Lower leg skin (tissue), 3 donors: ENCODE data around the gene DPP6.

Source experiments
- POLR2A ChIP-seq, 2 donors: fragments of 450-650 bp; IDR thresholded peaks; one replicate each; pipeline ENCODE4 v1.6.1; 2016 to 2017; ENCODE audit warnings: antibody characterized with exemption in 2 of 2, mild to moderate bottlenecking in 1 of 2, moderate library complexity in 1 of 2
- TF ChIP-seq, protein P1 (sequence below), 3 donors: fragments of 450-650 bp; IDR thresholded peaks; one replicate each; pipeline ENCODE4 v1.5.1; 2016; ENCODE audit warnings: antibody characterized with exemption in 3 of 3, mild to moderate bottlenecking in 3 of 3, moderate library complexity in 2 of 3

DNA sequence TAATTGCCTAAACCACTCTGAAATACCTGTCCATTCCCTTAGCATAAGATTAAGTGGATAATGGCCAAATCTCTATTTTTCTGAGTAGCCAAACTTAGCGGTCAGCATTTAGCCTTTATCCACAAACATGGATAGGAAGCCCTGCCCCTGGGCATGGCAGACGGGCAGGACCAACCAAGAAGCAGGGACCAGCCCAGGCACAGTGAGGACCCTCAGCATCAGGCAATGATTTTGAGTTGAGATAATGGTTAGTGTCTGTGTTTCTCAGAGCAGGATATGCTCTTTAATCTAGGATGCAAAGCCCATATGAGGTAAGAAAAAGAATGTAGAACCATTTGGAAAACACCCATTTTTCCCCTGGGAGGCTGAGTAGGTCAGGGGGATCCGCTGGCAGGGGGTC is 131.7 kb downstream of the DPP6 start:
- TF ChIP-seq, protein P1, sequence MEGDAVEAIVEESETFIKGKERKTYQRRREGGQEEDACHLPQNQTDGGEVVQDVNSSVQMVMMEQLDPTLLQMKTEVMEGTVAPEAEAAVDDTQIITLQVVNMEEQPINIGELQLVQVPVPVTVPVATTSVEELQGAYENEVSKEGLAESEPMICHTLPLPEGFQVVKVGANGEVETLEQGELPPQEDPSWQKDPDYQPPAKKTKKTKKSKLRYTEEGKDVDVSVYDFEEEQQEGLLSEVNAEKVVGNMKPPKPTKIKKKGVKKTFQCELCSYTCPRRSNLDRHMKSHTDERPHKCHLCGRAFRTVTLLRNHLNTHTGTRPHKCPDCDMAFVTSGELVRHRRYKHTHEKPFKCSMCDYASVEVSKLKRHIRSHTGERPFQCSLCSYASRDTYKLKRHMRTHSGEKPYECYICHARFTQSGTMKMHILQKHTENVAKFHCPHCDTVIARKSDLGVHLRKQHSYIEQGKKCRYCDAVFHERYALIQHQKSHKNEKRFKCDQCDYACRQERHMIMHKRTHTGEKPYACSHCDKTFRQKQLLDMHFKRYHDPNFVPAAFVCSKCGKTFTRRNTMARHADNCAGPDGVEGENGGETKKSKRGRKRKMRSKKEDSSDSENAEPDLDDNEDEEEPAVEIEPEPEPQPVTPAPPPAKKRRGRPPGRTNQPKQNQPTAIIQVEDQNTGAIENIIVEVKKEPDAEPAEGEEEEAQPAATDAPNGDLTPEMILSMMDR (IDR thresholded peaks at IDR 0.05): no peak
- TF ChIP-seq POLR2A (IDR thresholded peaks at IDR 0.05): no peak
